Colon (tissue), 2 donors: ENCODE data around the gene GNG8.

Source experiments
- FAIRE-seq: peaks from 2 replicates; lab custom pipeline; 2012; peaks lifted over from hg19 to GRCh38; lab: Jason Lieb, UNC
- donor health status: control.
- donor health status: control.

Gene GNG8

DNA sequence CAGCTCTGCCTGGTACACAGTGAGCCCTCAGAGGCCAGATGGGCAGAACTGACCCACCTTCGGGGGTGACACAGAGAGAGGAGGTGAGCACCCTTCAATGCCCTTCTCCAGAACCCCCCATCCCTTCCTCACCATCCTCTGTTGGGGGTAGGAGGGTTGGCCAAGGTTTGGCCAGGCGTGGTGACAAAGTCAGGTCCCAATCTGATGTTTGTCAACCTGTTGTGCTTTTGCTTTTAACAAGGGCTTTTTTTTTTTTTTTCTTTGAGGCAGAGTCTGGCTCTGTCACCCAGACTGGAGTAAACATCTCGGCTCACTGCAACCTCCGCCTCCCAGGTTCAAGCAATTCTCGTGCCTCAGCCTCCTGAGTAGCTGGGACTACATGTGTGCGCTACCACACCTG is 18.4 kb downstream of the GNG8 start:
- no peak for FAIRE-seq

GRCh38 chr19:46616631-46617322 is 19.2 kb downstream of the GNG8 start:
- no peak for FAIRE-seq

GRCh38 chr19:46615966-46616365 is 20.0 kb downstream of the GNG8 start:
- FAIRE-seq = no peak

DNA sequence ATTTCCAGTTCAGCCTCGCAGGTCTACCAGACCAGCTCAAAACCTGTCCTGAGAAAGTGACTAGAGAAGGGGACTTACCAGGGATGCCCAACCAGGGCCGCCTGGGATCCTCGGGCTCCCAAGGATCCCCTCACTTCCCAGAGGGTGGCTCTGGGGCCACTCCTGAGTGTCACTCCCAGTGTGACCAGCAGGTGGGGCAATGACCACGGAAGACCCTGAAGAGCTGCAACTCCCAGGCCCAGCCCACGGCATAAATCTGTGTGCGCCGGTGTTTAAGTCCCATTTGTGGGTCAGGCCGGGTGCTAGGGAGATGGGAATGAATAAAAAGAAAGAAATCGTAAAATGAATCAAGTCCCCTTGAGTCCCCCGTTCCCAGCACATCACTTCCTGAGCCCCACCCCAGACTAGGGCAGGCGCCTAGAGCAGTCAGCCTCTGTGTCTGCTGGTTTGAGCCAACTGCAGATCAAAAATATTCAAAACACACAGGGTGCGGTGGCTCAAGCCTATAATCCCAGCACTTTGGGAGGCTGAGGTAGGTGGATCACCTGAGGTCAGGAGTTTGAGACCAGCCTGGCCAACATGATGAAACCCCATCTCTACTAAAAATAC is 21.8 kb downstream of the GNG8 start:
- FAIRE-seq = no peak

- no peak for FAIRE-seq
Measured at GRCh38 chr19:46613525-46613924, 22.5 kb downstream of the GNG8 start.

DNA sequence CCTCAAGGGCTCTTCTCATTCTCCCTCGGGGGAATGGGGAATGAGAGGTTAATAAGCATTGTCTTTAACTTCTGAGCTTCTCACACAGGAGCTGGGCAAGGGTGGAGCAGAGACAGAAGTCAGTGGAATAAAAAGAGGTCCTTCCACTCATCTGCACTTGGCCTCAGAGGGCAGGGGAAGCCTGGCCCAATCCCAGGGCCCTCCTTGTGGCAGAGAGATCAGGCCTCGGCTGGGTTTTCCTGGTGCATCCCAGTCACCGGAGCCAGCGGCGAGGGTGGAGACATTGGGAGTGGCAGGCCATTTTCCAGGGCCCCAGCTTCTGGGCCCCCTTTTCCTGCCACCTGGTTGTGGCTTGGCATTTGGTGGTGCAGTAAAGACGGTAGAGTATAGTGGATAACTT is 24.2 kb downstream of the GNG8 start:
- no peak for FAIRE-seq

DNA sequence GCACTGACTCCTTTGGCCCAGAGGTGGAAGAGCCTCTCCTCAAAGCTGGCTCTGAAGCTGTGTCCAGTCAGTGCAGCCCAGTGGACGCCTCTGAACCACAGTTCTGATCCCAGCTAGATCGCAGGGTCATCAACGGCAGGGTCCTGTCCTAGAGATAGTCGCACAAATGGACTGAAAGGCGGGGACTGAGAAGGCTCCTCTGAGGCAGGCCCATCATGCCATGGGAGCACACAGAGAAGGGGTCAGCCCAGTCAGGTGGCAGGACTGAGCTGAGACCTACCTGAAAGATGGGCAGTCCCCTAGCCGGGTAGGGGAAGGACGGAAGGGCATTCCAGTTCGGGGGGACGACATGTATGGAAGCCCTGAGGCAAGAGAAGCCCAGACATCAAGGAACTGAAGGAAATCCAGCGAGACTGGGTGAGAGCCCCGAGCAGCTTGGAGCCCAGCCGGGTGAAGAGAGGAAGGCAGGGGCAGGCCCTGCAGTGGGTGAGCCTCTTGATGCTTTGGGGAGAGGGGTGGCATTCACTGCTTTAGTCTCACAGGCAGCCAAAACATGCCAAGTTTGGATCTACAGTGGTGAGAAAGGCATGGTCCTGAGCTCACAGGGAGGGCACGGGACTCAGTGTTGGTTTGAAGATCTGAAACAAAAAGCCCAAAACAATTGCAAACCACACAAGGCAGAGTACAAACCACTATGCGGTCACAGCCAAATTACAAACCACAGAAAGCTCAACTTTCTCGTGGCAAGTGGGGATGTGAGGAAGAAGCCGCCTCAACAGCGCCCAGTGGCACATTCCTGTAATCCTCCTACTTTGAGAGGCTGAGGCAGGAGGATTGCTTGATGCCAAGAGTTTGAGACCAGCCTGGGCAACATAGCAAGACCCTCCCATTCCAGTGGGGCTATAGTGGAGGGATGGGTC is 24.9 kb downstream of the GNG8 start:
- no peak for FAIRE-seq

DNA sequence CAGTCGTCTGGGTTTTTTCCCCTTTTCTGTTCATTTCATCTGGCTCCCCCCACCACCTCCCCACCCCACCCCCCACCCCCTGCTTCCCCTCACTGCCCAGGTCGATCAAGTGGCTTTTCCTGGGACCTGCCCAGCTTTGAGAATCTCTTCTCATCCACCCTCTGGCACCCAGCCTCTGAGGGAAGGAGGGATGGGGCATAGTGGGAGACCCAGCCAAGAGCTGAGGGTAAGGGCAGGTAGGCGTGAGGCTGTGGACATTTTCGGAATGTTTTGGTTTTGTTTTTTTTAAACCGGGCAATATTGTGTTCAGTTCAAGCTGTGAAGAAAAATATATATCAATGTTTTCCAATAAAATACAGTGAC is 25.6 kb downstream of the GNG8 start:
- no peak for FAIRE-seq

- no peak for FAIRE-seq
Measured at GRCh38 chr19:46609511-46610412, 26.2 kb downstream of the GNG8 start.

- no peak for FAIRE-seq
Measured at GRCh38 chr19:46608581-46609345, 27.2 kb downstream of the GNG8 start.

GRCh38 chr19:46608178-46608577 is 27.8 kb downstream of the GNG8 start:
- FAIRE-seq = no peak

GRCh38 chr19:46607448-46607841 is 28.6 kb downstream of the GNG8 start:
- FAIRE-seq = no peak

DNA sequence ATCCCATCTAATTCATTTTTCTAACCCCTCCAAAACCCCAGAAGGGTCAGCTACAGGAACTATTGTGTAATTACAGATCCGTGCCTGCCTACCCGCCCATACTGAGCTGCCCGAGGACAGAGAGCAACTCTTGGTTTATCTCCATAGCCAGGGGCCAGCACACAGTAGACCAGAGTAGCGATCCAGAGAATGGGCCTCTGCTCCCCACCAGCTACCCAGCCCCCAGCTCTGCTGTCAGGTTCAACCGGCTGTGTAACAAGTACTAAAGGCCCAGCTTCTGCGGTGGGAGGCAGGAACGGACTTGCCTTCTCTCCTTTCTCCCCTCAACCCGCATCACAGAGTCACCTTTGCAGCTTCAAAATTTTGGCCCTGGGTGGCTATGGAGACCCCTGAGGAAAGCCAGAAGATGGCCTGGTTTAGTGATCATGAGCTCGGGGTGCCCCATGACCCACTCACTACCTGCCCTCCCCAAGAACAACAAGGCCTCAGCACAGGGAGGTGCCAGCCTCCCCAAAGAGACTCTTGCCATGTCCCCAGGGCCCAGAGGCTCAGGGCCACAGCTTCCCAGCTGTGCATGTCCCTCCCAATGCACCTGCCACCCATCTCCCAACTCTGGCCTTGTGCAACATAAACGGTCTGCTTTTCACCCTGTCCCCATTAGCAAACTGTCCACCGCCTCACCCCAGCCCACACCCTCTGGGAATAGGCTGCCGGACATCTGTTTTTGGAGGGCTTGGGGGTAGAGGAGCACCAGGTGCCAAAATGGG is 29.1 kb downstream of the GNG8 start:
- no peak for FAIRE-seq

DNA sequence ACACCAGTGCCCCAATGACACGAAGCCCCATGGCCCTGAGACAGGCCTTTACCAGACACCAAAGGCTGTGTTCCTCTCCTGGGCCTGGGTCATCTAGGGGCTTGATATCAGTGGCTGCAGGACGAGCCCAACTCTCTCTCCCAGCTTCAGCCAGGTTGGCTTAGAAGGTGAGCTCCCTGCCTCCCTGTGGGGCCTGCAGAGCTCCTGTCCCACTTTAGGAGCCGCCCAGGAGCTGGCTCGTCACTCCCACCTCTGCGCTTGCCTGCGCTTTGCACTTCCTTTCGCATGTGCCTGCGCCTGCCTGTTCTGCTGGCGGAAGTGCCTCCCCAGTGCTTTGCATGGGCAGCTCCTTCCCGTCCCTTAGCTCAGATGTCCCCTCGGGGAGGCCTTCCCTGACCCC is 30.0 kb downstream of the GNG8 start:
- no peak for FAIRE-seq

GRCh38 chr19:46605356-46605821 is 30.6 kb downstream of the GNG8 start:
- FAIRE-seq = no peak

DNA sequence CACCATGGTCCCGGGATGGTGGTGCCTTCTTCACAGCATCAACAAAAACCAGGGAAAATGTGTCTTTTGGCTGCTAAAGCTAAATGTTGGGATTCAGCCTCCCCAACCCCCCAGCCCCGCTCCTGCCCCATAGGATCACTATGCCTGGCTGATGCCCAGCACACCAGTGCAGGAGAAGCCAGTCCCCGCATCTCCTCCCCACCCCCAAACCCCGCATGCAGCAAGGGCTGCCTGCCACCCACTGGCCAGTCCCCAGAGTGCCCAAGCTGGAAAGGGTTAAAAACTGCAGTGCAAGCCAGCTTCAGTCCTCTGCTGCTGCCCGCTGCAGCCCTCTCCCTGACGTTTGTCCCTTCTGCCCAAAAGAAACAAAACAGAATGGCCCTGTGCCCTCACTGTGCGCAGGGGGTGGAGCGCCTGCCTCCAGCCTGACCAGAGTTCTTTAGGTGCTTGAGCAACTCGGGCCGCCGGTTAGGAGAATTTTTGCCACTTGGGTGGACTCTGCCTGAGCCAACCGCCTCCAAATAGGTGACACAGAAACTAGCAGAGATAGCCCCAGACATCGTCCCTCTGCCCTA is 31.1 kb downstream of the GNG8 start:
- FAIRE-seq = no peak

- no peak for FAIRE-seq
Measured at GRCh38 chr19:46603752-46604231, 32.2 kb downstream of the GNG8 start.

- no peak for FAIRE-seq
Measured at GRCh38 chr19:46603195-46603637, 32.8 kb downstream of the GNG8 start.

DNA sequence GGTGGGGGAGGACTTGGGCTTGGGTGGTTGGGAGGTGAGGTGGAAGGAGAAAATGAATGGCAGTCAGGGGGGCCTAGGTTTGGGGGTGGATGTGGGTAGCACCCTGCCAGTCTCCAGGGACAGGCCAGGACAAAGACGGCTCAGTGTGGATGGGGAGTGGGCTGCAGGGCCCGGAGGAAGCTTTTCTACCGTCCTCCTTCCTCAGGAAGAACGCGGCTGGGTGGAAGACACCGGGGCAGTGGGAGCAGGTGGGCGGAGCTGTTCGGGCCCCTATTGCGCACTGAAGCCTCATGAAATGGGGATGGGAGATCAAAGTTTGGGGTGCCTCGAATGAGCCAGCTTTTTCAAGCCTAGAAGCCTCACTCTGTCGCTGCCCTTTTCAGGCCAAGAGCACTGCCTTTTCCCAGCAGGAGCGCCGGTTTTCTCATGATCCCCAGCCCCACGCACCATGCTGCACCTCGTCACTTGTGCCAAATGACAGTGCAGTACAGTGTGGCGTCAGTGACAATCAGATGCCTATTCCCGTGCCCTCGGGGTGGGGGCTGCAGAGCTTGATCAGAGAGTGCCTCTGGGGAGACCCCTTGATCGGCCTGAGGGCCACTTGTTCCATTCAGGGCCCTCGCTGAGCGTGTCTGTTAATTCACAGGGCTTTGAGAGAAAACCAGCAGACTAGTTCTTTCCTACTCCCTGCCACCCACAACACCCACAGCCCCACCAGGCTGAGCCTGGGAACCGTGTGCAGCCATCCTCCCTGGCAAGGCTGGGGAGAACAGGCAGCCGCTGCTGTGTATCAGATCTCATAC is 33.4 kb downstream of the GNG8 start:
- no peak for FAIRE-seq
